K562 (cell line): Measurements from ENCODE around the gene ZNF23. TPM values are rescaled to one million over a fixed set of nuclear protein-coding genes. Genes with fewer than 3 reads are reported as not detected.

Experiments
- ATAC-seq: fragments of 200-7000 bp; cut with Tn5 transposase; 3 replicates; pipeline ENCODE4 v1.9.1; 2020; ENCODE audit warnings: moderate library complexity
- BruUV-seq: library from RNA; stranded (reverse); fragments of 400-500 nt; replicated peaks from 2 replicates; lab custom pipeline; 2021; lab: Mats Ljungman, UMichigan
- CTCF ChIA-PET: fragments of 300-600 bp; formaldehyde crosslinking; extraction: SDS; loops from one replicate; lab custom pipeline; 2021; ENCODE audit warnings: low intra/inter-chr PET ratio; lab: Yijun Ruan, JAX
- POLR2A ChIA-PET: fragments of 300-600, 350-650 bp; sonication (Branson Sonifier 250); formaldehyde crosslinking; extraction: SDS; loops from one replicate; lab custom pipeline; 2021; ENCODE audit warnings: antibody characterized with exemption, inconsistent platforms; lab: Yijun Ruan, JAX
- DNase-seq, 4 experiments: peaks; one replicate each; pipeline versions ENCODE4 v3.0.0 to v3.0.0-alpha.2; 2011 to 2018; ENCODE audit warnings: low spot score in 3 of 4, mixed read lengths in 3 of 4; ENCODE audit errors: extremely low read depth in 1 of 4
- FAIRE-seq: peaks from 2 replicates; lab custom pipeline; 2011; peaks lifted over from hg19 to GRCh38; lab: Jason Lieb, UNC
- H2AFZ ChIP-seq: 2 replicates; pipeline ENCODE4 v1.6.0; 2011; ENCODE audit warnings: low read depth, low read length, control low read depth, inconsistent platforms
- H3K27ac ChIP-seq: fragments of 200-600 bp; 3 replicates; pipeline ENCODE4 v1.8.0; 2011; ENCODE audit warnings: low read depth, mild to moderate bottlenecking, control low read depth, inconsistent platforms, low read length, moderate library complexity, mixed read lengths; ENCODE audit errors: extremely low read depth
- H3K27me3 ChIP-seq, 2 experiments: fragments of 300-600 bp in 1 of 2; 2 replicates in 1 of 2; 3 replicates in 1 of 2; pipeline versions ENCODE4 v1.6.0 to v1.8.0; 2011; ENCODE audit warnings: inconsistent platforms in 2 of 2, low read length in 2 of 2, mild to moderate bottlenecking in 1 of 2, mixed read lengths in 1 of 2, moderate library complexity in 1 of 2; ENCODE audit not compliant: control insufficient read depth in 2 of 2, insufficient read depth in 2 of 2
- H3K36me3 ChIP-seq: fragments of 300-600 bp; 3 replicates; pipeline ENCODE4 v1.8.0; 2011; ENCODE audit warnings: mild to moderate bottlenecking, low read length, inconsistent platforms; ENCODE audit not compliant: control insufficient read depth, insufficient read depth
- H3K4me1 ChIP-seq, 2 experiments: fragments of 200-600 bp in 1 of 2; replicated peaks in 1 of 2; 2 replicates in 1 of 2; 3 replicates in 1 of 2; pipeline versions ENCODE4 v1.5.1 to v1.8.0; 2011; ENCODE audit warnings: inconsistent platforms in 2 of 2, low read length in 2 of 2, mild to moderate bottlenecking in 1 of 2, mixed read lengths in 1 of 2, moderate library complexity in 1 of 2; ENCODE audit not compliant: control insufficient read depth in 2 of 2, insufficient read depth in 2 of 2
- H3K4me2 ChIP-seq: 2 replicates; pipeline ENCODE4 v1.6.1; 2011; ENCODE audit warnings: low read length, control low read depth, inconsistent platforms, mixed read lengths; ENCODE audit not compliant: insufficient read depth
- H3K4me3 ChIP-seq: fragments of 200-600 bp; sonication (generic), shearing (Covaris generic); 2 replicates; pipeline ENCODE4 v1.5.1; 2016; ENCODE audit warnings: control low read depth, inconsistent platforms
- H3K79me2 ChIP-seq: fragments of 200-600 bp; 3 replicates; pipeline ENCODE4 v1.8.0; 2011; ENCODE audit warnings: low read length, inconsistent platforms; ENCODE audit not compliant: control insufficient read depth, insufficient read depth
- H3K9ac ChIP-seq, 2 experiments: 2 replicates each; pipeline versions ENCODE4 v1.6.0 to v1.6.1; 2011; ENCODE audit warnings: low read depth in 2 of 2, low read length in 2 of 2, control low read depth in 1 of 2, inconsistent platforms in 1 of 2, mild to moderate bottlenecking in 1 of 2, mixed read lengths in 1 of 2; ENCODE audit not compliant: insufficient read depth in 1 of 2
- H3K9me1 ChIP-seq: one replicate; pipeline ENCODE4 v1.6.0; 2011; ENCODE audit warnings: inconsistent platforms, mild to moderate bottlenecking, low read length, moderate library complexity; ENCODE audit not compliant: control insufficient read depth, insufficient read depth
- H3K9me3 ChIP-seq: replicated peaks from 2 replicates; pipeline ENCODE4 v1.5.1; 2011; ENCODE audit warnings: low read depth, low read length, inconsistent platforms; ENCODE audit not compliant: control insufficient read depth, insufficient read depth
- H4K20me1 ChIP-seq: replicated peaks from 2 replicates; pipeline ENCODE4 v1.6.1; 2011; ENCODE audit warnings: low read length, inconsistent platforms, mixed read lengths; ENCODE audit not compliant: control insufficient read depth, insufficient read depth
- CLOCK ChIP-seq: fragments of 250-450 bp; sonication (Bioruptor Pico); IDR thresholded peaks from 2 replicates; pipeline ENCODE4 v1.4.0; 2020; ENCODE audit warnings: mild to moderate bottlenecking, moderate library complexity, borderline replicate concordance
- ELK1 ChIP-seq: sonication (generic); formaldehyde crosslinking; IDR thresholded peaks from 2 replicates; pipeline ENCODE4 v1.8.1; 2022; ENCODE audit warnings: missing genetic modification reagents
- EP300 ChIP-seq: IDR thresholded peaks from 2 replicates; pipeline ENCODE4 v1.6.1; 2012; ENCODE audit warnings: low read length, improper control_type of control experiment
- ETV1 ChIP-seq: fragments of 450-650 bp; conservative IDR thresholded peaks from 2 replicates; pipeline ENCODE4 v1.6.1; 2016; ENCODE audit warnings: missing genetic modification characterization, control low read depth, low read depth, missing compliant biosample characterization
- ID3 ChIP-seq, 2 experiments: fragments of 250-450 bp in 1 of 2; fragments of 450-650 bp in 1 of 2; sonication (Bioruptor Pico) in 1 of 2; IDR thresholded peaks; 2 replicates each; pipeline versions ENCODE4 v1.6.1 to v1.8.0; 2016 to 2021; ENCODE audit warnings: mild to moderate bottlenecking in 2 of 2, moderate library complexity in 2 of 2, missing compliant biosample characterization in 1 of 2, missing genetic modification characterization in 1 of 2
- MEF2D ChIP-seq: conservative IDR thresholded peaks from 2 replicates; pipeline ENCODE4 v1.6.1; 2016; ENCODE audit warnings: low read depth, missing genetic modification characterization, missing compliant biosample characterization
- MYC ChIP-seq, 2 experiments: fragments of 250-450 bp in 1 of 2; sonication (Bioruptor Pico) in 1 of 2; IDR thresholded peaks; 2 replicates each; pipeline versions ENCODE4 v1.5.1 to v1.6.1; 2012 to 2021; ENCODE audit warnings: low read depth in 2 of 2, borderline replicate concordance in 1 of 2, improper control_type of control experiment in 1 of 2, low read length in 1 of 2, mild to moderate bottlenecking in 1 of 2, moderate library complexity in 1 of 2
- SMAD3 ChIP-seq: fragments of 450-650 bp; formaldehyde crosslinking; conservative IDR thresholded peaks from 2 replicates; pipeline ENCODE4 v1.4.0; 2020; ENCODE audit warnings: mild to moderate bottlenecking
- ZBTB26 ChIP-seq: fragments of 450-650 bp; formaldehyde crosslinking; IDR thresholded peaks from 2 replicates; pipeline ENCODE4 v1.4.0; 2022; ENCODE audit warnings: missing genetic modification characterization
- ZNF518B ChIP-seq: fragments of 250-450 bp; sonication (Bioruptor Pico); IDR thresholded peaks from 2 replicates; pipeline ENCODE4 v1.5.0; 2021; ENCODE audit warnings: mild to moderate bottlenecking, moderate library complexity
- ZSCAN29 ChIP-seq: fragments of 450-650 bp; IDR thresholded peaks from 2 replicates; pipeline ENCODE4 v1.6.1; 2017
- WGBS: fragments of 100-300 bp; shearing (Covaris generic); methylation state at CpG from one replicate; pipeline ENCODE4 v1.1.6; 2016; ENCODE audit warnings: low coverage, mixed read lengths; ENCODE audit not compliant: insufficient coverage; ENCODE audit errors: missing lambda C conversion rate; 5-methylcytosine and 5-hydroxymethylcytosine counted together
- in situ Hi-C: fragments of 300-500 bp; cut with MboI; formaldehyde crosslinking; loops from 4 replicates; pipeline ENCODE4 v1.15.0; 2018; ENCODE audit warnings: inconsistent platforms, mixed read lengths
- intact Hi-C: fragments of 100-400 bp; cut with micrococcal nuclease; formaldehyde crosslinking; loops from 2 replicates; pipeline ENCODE4 v1.14.2; 2022
- polyA plus RNA-seq, 8 experiments: library from polyadenylated mRNA; depleted of rRNA in 4 of 8; stranded (reverse) in 5 of 8; unstranded in 3 of 8; fragments of >200 nt; fragmentation: Nextera tagmentation in 2 of 8; fragmentation: Illumina TruSeq in 1 of 8; extraction: Ambion mirVana in 2 of 8; extraction: Trizol in 1 of 8; gene quantifications; 2 replicates each; pipeline versions ENCODE4 v1.2.1 to v1.2.3, GENCODE V29; 2011 to 2014; ENCODE audit warnings: inconsistent platforms in 1 of 8, missing spikeins in 1 of 8
- total RNA-seq, 7 experiments: library from RNA; depleted of rRNA in 6 of 7; stranded (reverse); fragments of >200 nt in 6 of 7; fragmentation: Illumina TruSeq in 2 of 7; extraction: Trizol in 2 of 7; gene quantifications; 2 replicates each; pipeline versions ENCODE4 v1.2.1 to v1.2.3, GENCODE V29; 2011 to 2021; ENCODE audit warnings: low replicate concordance in 1 of 7

Gene ZNF23
- total and polyA plus RNA-seq, 9 of the 15 experiments (the other 6 are each of a cell fraction or from before 2014, with no cell fraction given): 4.7 to 13.4 (median 11.2) TPM

- Histone ChIP-seq H3K4me1 (no peaks in the 10 kb centered on the region), H3K79me2 (no peaks in the 10 kb centered on the region), H3K36me3 (no peaks in the 10 kb centered on the region), H3K9ac (no peak overlapping the region), H3K27ac (no peak overlapping the region), H3K4me3 (no peak overlapping the region), H4K20me1 (no peaks in the 10 kb centered on the region), H3K27me3 (no peaks in the 10 kb centered on the region), H3K9me1 (no peaks in the 10 kb centered on the region), H3K9me3 (no peaks in the 10 kb centered on the region), H2AFZ (no peak overlapping the region), H3K4me2 (no peak overlapping the region)
- ChIA-PET CTCF (no interaction called here), POLR2A (interaction anchor here (1.5 kb wide), 1 partner anchor 10 kb away, joined by 4 read pairs; no protein-coding TSS in a partner anchor)
- in situ Hi-C loops: no loop called here
- no peak for ATAC-seq
- DNase-seq: no peak
- 23% methylated on average over 5 of the region's 5 CpGs for WGBS
- no TSS peak for BruUV-seq
- intact Hi-C loops: no loop called here
- FAIRE-seq: no peak
- no peak for TF ChIP-seq ID3 (CRISPR knock-in tag; IDR thresholded peaks at IDR 0.05)
- TF ChIP-seq ID3 (tag; IDR thresholded peaks at IDR 0.05): no peak
- no peak for TF ChIP-seq ELK1
- no peak for TF ChIP-seq EP300
- TF ChIP-seq CLOCK: no peak
- TF ChIP-seq ETV1 (tag): no peak
- no peak for TF ChIP-seq MEF2D (tag)
- TF ChIP-seq ZSCAN29: no peak
- no peak for TF ChIP-seq ZBTB26 (CRISPR knock-in tag)
- no peak for TF ChIP-seq ZNF518B (CRISPR knock-in tag)
- TF ChIP-seq SMAD3 (CRISPR knock-in tag): no peak
- TF ChIP-seq MYC (IDR thresholded peaks at IDR 0.05; ENCODE audit: low read depth, low read length): no peak
- no peak for TF ChIP-seq MYC (CRISPR knock-in tag; IDR thresholded peaks at IDR 0.05; ENCODE audit: borderline replicate concordance, low read depth)
Observed at GRCh38 chr16:71473891-71474290, 11.8 kb upstream of the ZNF23 start.
